Stomach (tissue), 9 donors: ENCODE results near the gene PDE4C. TPM values are rescaled to one million over a fixed set of nuclear protein-coding genes. Genes with fewer than 3 reads are reported as not detected.

ENCODE experiments used
- DNase-seq, 2 donors: peaks; one replicate each; pipeline versions ENCODE4 v3.0.0 to v3.0.0-alpha.2; 2013 to 2019
- H3K27ac ChIP-seq, 5 donors: fragments of 200-600 bp in 4 of 5; sonication (generic) in 4 of 5; one replicate each; pipeline ENCODE4 v1.5.1; 2013 to 2019; ENCODE audit warnings: mild to moderate bottlenecking in 1 of 5, moderate library complexity in 1 of 5
- H3K27me3 ChIP-seq, 3 donors: fragments of 200-600 bp; sonication (generic); one replicate each; pipeline ENCODE4 v1.5.1; 2017 to 2019; ENCODE audit warnings: mixed run types in 1 of 3
- H3K36me3 ChIP-seq, 4 donors: fragments of 200-600 bp; sonication (generic); 1 replicate in 3 of 4; 2 replicates in 1 of 4; pipeline ENCODE4 v1.5.1; 2016 to 2019
- H3K4me1 ChIP-seq, 4 donors: fragments of 200-600 bp; sonication (generic); one replicate each; pipeline ENCODE4 v1.5.1; 2016 to 2019
- H3K4me3 ChIP-seq, 4 donors: fragments of 200-600 bp; sonication (generic) in 3 of 4; one replicate each; pipeline ENCODE4 v1.5.1; 2016 to 2019; ENCODE audit warnings: mild to moderate bottlenecking in 1 of 4
- H3K9me3 ChIP-seq, 4 donors: fragments of 200-600 bp; sonication (generic); one replicate each; pipeline ENCODE4 v1.5.1; 2016 to 2019
- CTCF ChIP-seq, 7 experiments: fragments of 450-650 bp in 4 of 7; fragments of 200-600 bp in 3 of 7; sonication (generic) in 3 of 7; IDR thresholded peaks; one replicate each; pipeline ENCODE4 v1.5.1; 2016 to 2019; ENCODE audit warnings: antibody characterized with exemption in 7 of 7, control low read depth in 2 of 7, mild to moderate bottlenecking in 1 of 7
- EP300 ChIP-seq: sonication (generic); formaldehyde crosslinking; IDR thresholded peaks from one replicate; pipeline ENCODE4 v1.6.1; 2017; ENCODE audit warnings: antibody characterized with exemption
- POLR2A ChIP-seq, 4 donors: fragments of 450-650 bp; IDR thresholded peaks; one replicate each; pipeline ENCODE4 v1.6.1; 2016; ENCODE audit warnings: antibody characterized with exemption in 4 of 4, control low read depth in 2 of 4, mild to moderate bottlenecking in 1 of 4, moderate library complexity in 1 of 4
- POLR2AphosphoS5 ChIP-seq, 3 donors: sonication (generic); formaldehyde crosslinking; IDR thresholded peaks; one replicate each; pipeline ENCODE4 v1.6.1; 2016; ENCODE audit warnings: antibody characterized with exemption in 3 of 3
- WGBS, 5 donors: extraction: QIAGEN DNeasy Blood & Tissue Kit in 3 of 5; methylation state at CpG; one replicate each; pipeline versions ENCODE4 v1.1.5 to v1.1.7; 2013 to 2018; 5-methylcytosine and 5-hydroxymethylcytosine counted together
- intact Hi-C: fragments of 100-400 bp; cut with DNase I; formaldehyde crosslinking; loops from one replicate; pipeline ENCODE4 v1.15.1; 2023; ENCODE audit warnings: low total_unique reads
- polyA plus RNA-seq, 3 donors: library from polyadenylated mRNA; stranded (reverse); fragments of 200-250 nt; gene quantifications; one replicate each; pipeline ENCODE4 v1.2.3, GENCODE V29; 2013
- total RNA-seq, 5 donors: library from RNA; depleted of rRNA; stranded (reverse); fragments of >200 nt; gene quantifications; one replicate each; pipeline versions ENCODE4 v1.1.0 to v1.2.3, GENCODE V29; 2014 to 2016
- donor health status: healthy with polysubstance abuse.
- donor health status: Bipolar disorder and iron deficiency.
- donor health status: healthy.

Gene PDE4C
- total and polyA plus RNA-seq, 8 donors, result 0.87 to 25.4 (median 7.0) TPM; not detected in 2

GRCh38 chr19:18203863-18204393 lies 22.3 kb downstream of the PDE4C start, which contains the start of gene RAB3A:
RAB3A (minus strand) TSS chr19:18204042; CDS start chr19:18202740, 1,302 bp downstream.
- Histone ChIP-seq H3K27ac (peak within 1 kb of the TSS; percentile 90 to 99 (median 98)), H3K4me1 (peaks cover 22 to 43% (median 29%) of the 10 kb centered on the region in 4 donors), H3K36me3 (peaks cover 0 to 28% (median 12%) of the 10 kb centered on the region in 4 donors), H3K27me3 (peaks cover 0 to 9% (median 0%) of the 10 kb centered on the region in 3 donors), H3K4me3 (peak within 1 kb of the TSS; percentile 57 to 86 (median 82)), H3K9me3 (no peaks in the 10 kb centered on the region)
- intact Hi-C loops, result no loop called here
- TF ChIP-seq POLR2A (IDR thresholded peaks at IDR 0.05) (no peak), EP300 (peak; percentile 83), POLR2AphosphoS5 (IDR thresholded peaks at IDR 0.05) (peak; percentile 60 to 84 (median 67))
- DNase-seq, result peak in 1 of 2 donors; percentile 100
- WGBS, 5 donors, result 0 to 1% (median 0%) methylated on average over 30 to 50 of the region's 50 CpGs

- H3K27me3 ChIP-seq, result peaks cover 0 to 4% (median 0%) of the 10 kb centered on the region in 3 donors
- TF ChIP-seq CTCF (IDR thresholded peaks at IDR 0.05) (no peak), POLR2A (IDR thresholded peaks at IDR 0.05) (no peak), POLR2AphosphoS5 (IDR thresholded peaks at IDR 0.05) (no peak), EP300 (no peak)
- DNase-seq, result peak in 1 of 2 donors; percentile 80
- no peaks in the 10 kb centered on the region for H3K9me3 ChIP-seq
- H3K4me3 ChIP-seq, result peak overlapping the region; percentile 57 to 86 (median 82)
- intact Hi-C loops, result no loop called here
- WGBS, 5 donors, result 0 to 2% (median 1%) methylated on average over 9 to 38 of the region's 38 CpGs
- peaks cover 22 to 43% (median 29%) of the 10 kb centered on the region in 4 donors for H3K4me1 ChIP-seq
- H3K27ac ChIP-seq, result peak overlapping the region; percentile 64 to 97 (median 79)
- peaks cover 0 to 33% (median 17%) of the 10 kb centered on the region in 4 donors for H3K36me3 ChIP-seq
These were observed 22.8 kb downstream of the PDE4C start for GRCh38 chr19:18203408-18203862.

- H3K27ac ChIP-seq, result peak overlapping the region in 2 of 5 donors; percentile 76 to 86
- peak in 1 of 2 donors; percentile 68 for DNase-seq
These were observed 23.3 kb downstream of the PDE4C start for GRCh38 chr19:18202778-18203407.

GRCh38 chr19:18202397-18202777 lies 23.9 kb downstream of the PDE4C start:
- Histone ChIP-seq H3K36me3 (peaks cover 2 to 44% (median 26%) of the 10 kb centered on the region in 4 donors), H3K27me3 (no peaks in the 10 kb centered on the region), H3K9me3 (no peaks in the 10 kb centered on the region), H3K4me3 (peak overlapping the region in 2 of 4 donors; percentile 57 to 86), H3K4me1 (peaks cover 22 to 33% (median 25%) of the 10 kb centered on the region in 4 donors), H3K27ac (peak overlapping the region in 1 of 5 donors; percentile 86)
- no peak for DNase-seq
- intact Hi-C loops, result no loop called here
- 82 to 87% (median 86%) methylated on average over 24 of the region's 24 CpGs for WGBS, 5 donors
- TF ChIP-seq CTCF (IDR thresholded peaks at IDR 0.05), result no peak
- no peak for TF ChIP-seq EP300
- no peak for TF ChIP-seq POLR2A (IDR thresholded peaks at IDR 0.05)
- TF ChIP-seq POLR2AphosphoS5 (IDR thresholded peaks at IDR 0.05), result no peak

More at GRCh38 chr19:18202778-18203407, 23.3 kb downstream of the PDE4C start:
- intact Hi-C loops, result no loop called here
- Histone ChIP-seq H3K36me3 (peaks cover 2 to 38% (median 23%) of the 10 kb centered on the region in 4 donors), H3K4me3 (peak overlapping the region; percentile 57 to 86 (median 82)), H3K27me3 (no peaks in the 10 kb centered on the region), H3K9me3 (no peaks in the 10 kb centered on the region), H3K4me1 (peaks cover 22 to 38% (median 26%) of the 10 kb centered on the region in 4 donors)
- WGBS, 5 donors, result 4 to 6% (median 5%) methylated on average over 18 to 32 of the region's 32 CpGs
- TF ChIP-seq POLR2AphosphoS5 (IDR thresholded peaks at IDR 0.05), result no peak
- peak in 2 of 7 experiments; percentile 19 to 20 for TF ChIP-seq CTCF (IDR thresholded peaks at IDR 0.05)
